HG02885 (cell line): ENCODE data around the gene PTGER2.

Experiments used
- ATAC-seq: cut with Tn5 transposase; IDR thresholded peaks from one replicate; pipeline ENCODE4 v1.9.1; 2021; ENCODE audit warnings: mild to moderate bottlenecking; ENCODE audit not compliant: unreplicated experiment, poor library complexity

PTGER2 gene

GRCh38 chr14:52333823-52334657 is 19.9 kb downstream of the PTGER2 start:
- no peak for ATAC-seq

- ATAC-seq = no peak
Measured at GRCh38 chr14:52336241-52336640, 22.1 kb downstream of the PTGER2 start.

- ATAC-seq = no peak
Measured at GRCh38 chr14:52338051-52338681, 24.1 kb downstream of the PTGER2 start.

DNA sequence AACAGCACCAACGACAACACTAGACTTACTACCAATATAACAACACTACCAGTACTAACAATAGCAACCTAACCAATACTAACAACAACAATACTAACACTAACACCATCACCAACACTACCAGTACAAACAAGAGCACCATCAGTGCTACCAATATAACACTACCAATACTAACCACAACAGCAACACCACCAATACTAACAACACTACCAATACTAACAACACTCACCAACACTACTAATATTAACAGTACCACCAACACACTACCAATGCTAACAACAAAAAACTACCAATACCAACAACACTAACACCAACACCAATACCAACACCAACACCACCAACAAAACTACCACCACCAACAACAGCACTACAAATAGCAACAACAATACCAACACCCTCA is 25.1 kb downstream of the PTGER2 start:
- no peak for ATAC-seq

DNA sequence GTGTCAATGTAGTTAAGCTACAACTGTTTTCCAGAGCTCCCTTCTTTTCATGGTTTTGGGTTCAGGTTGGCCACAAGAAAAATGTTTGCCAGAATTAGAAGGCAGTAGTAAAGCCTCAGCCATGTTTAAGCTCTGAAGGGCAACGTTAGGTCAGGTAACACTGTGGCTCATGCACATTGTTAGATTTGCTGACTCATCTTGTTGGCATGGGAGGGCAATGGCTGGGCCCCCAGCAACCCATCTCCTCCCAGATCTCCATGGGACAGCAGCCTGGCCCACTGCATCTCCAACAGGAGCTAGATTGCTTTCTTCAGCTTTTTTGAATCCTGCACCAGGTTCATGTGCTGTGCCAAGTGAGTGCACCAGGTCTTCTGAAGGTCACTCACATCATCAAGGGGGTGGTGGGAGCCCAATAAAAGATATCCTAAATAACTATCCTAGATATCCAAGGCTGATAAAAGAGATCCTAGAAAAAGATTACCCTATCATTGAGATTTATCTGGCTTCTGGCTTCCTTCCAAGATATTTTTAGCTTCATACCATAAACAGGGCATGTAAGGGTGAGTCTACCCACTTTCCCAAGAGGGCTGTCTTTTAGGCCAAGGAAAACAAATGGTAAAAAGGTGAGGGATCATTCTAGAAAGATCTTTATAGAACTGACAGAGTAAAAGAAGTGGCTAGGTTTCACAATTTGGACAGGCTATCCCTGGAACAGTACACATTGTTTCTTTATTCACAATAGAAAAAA is 28.9 kb downstream of the PTGER2 start:
- ATAC-seq = no peak

GRCh38 chr14:52346778-52347177 is 32.7 kb downstream of the PTGER2 start:
- ATAC-seq = no peak

DNA sequence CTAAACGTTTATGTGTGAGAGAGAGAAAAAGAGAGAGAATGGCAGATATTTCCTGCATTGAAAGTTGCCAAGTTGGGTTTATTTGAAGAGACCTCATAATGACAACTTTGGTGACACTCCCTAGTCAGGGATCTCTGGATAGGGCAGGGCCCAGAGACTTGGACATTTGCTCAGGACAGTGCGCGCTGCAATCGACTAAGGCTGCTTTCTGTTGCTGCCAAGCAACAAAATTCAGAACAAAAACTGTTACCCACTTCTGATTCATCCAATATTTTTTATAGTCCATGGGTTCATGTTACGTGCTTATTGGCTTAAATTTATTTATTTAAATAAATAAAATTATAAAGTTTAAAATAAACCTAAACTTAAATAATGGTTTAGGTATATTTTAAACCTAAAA is 34.2 kb downstream of the PTGER2 start:
- no peak for ATAC-seq

GRCh38 chr14:52348776-52349175 is 34.7 kb downstream of the PTGER2 start:
- ATAC-seq = no peak

GRCh38 chr14:52349731-52350130 is 35.6 kb downstream of the PTGER2 start:
- ATAC-seq = no peak

DNA sequence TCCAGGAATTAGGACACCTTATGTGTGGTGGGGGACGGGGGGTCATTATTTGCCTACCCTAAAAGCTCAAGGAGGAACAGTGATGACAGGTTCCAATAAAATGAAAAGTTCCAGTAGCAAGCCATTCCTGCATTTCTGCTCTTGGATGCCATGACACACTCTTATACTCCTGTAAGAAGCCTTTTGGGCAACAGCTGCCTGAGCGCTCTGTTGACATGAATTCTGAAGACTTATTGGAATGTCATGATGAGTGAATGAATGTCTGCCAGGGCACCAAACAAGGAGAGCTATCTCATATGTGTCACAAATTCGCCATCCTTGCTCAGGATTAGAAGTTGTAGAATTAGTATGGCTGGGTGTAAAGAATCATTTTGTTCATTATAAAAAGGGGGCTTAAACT is 36.3 kb downstream of the PTGER2 start:
- no peak for ATAC-seq

DNA sequence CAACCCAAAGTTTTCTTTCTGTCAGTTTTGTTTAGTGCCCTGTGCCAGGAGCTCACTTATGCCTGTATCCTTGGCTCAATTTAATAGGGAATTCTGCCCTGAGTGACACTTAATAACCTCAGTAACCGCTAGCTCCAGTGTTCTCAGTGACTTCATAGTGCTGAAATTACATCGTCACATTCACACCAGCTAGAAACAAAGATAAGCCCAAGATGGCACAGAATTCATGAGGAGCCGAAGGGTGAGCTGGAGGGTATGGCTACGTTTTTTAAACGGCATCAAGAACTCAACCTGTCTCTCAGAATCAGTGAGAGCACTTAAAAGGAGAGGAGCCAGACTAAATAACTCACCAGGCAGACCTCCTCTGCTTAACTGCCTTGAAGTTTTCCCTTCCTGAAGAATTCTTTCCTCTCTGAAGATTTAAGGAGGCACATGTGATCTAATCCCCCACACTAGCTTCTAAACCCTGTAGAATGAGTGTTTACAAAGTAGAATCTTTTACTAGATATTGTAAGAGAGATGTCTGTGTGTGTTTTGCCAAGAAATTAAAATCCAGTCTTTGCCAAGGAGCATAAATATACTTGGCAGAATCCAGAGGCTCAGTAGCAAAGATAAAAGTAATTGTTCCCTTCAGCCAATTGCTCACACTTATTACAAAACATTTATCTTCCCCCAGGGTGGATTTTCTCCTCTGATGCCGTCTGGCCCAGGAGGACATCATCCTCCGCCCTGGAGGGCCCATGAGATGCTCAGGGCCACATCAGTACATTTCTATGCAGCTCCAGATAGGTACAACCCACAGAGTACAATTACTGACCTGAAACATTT is 37.3 kb downstream of the PTGER2 start:
- ATAC-seq = no peak

DNA sequence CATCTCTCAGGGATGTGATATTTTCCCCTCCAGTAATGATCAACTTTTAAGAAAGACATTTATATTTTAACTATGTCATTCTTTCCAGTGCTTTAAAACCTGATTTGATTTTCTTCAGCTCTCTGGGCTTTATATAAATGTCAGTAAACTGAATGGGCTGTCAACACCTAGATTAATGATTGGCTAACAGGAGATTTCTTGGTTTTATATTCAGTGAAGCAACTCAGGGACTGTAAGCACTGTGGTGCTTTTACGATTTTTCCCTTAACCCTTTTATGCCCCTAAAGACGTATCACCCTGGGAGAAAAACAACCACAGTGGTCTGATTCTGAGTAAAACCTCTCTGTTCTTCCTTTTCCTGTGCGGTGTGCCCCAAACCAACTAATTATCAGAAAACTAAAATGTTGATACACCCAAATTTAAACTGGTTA is 38.0 kb downstream of the PTGER2 start:
- ATAC-seq = no peak

DNA sequence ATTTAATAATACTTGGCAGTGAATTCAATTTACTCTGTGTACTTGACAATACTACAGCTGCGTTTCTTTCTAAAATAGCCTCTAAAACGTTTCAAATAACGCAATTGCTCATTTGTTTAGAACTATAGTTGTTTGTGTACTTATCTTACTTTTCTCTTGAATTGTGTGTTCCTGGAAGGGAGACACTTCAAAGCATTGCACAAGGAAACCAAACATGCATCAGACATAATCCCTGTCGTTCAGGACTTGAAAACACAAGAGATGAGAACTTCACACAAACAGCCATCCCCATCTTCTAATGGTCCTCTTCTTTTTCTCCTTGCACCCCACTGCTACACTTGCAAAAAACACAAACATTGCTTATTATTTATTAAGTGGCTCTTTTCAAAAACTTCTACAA is 38.5 kb downstream of the PTGER2 start:
- ATAC-seq = no peak

DNA sequence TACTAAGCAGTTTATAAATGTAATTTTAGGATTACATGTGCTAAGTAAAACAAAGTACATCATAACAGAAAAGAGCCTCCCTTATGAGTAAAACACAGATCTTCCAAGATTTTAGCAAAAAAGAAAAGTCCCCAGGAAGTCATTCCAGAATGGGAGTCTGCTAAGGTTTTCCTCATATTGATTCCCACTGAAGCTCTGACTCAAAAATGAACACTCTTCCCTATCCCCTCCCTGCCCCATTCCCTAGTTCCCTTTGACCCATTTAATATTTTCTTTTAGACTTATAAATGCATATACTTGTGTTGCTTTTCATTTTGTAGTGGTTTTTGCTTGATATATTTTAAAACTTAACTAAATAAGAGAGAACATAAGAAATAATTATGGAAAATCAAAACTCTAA is 40.1 kb downstream of the PTGER2 start:
- no peak for ATAC-seq

GRCh38 chr14:52355016-52355431 is 40.9 kb downstream of the PTGER2 start:
- no peak for ATAC-seq

DNA sequence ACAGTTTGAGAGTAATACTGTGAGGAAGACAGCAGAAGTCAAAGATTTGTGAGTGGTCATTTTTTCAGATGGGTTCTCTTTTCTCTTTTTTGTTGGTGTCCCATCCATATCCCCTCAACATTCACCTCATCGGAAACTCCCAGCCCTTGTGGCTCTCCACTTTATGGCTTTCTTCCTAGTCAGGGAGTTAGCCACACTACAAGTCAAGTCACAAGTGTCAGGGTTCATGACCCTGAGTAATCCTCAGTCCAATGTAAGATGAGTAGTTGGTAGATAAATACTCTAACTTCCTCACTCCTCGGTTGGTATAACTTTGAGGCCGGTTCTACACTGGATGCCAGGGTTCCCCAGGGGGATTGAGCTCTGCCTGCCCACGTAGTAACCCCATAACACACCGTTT is 41.4 kb downstream of the PTGER2 start:
- ATAC-seq = no peak

GRCh38 chr14:52356025-52356424 is 41.9 kb downstream of the PTGER2 start:
- no peak for ATAC-seq

- no peak for ATAC-seq
Measured at GRCh38 chr14:52360831-52361230, 46.7 kb downstream of the PTGER2 start.

DNA sequence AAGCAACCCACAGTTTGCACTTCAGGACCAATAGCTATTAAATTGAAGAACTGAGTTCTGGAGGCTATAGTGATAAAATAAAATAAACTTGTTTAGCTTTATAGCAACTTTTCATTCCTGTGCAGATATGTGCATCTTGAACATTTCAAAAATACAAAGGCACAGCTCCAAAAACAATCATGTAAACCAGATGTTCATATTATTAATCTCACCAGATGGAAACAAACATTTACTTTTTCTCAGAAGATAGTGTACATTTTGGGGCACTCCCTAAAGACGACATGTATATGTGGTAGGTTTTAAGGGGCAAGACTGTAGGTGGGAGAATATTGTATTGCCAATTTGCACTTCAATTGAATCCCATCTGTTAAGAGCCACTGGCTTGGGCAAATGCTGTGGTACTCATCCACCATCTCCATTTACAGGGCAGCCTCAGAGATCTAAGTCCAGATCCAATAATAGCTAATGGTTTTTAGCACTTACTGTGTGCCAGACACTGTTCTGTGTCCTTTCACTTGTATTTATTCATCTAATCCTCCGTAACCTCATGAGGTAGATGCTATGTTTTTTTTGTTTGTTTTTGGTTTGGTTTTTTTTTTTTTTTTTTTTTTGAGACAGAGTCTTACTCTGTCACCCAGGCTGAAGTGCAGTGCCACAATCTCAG is 49.1 kb downstream of the PTGER2 start:
- ATAC-seq = no peak

GRCh38 chr14:52363961-52364360 is 49.8 kb downstream of the PTGER2 start:
- ATAC-seq = no peak
